Naive B cell (primary cell): ENCODE measurements around the gene KRTAP10-2. TPM values are rescaled to one million over a fixed set of nuclear protein-coding genes. Genes with fewer than 3 reads are reported as not detected.
A peak's percentile ranks its signal among the peaks of the same experiment; 100 is the strongest.

Experiments
- ATAC-seq, 2 donors: fragments of 150-1000 bp; cut with Tn5 transposase; 2 replicates each; pipeline ENCODE4 v1.10.0; 2021; ENCODE audit warnings: low read depth in 2 of 2, mild to moderate bottlenecking in 2 of 2, moderate library complexity in 2 of 2
- DNase-seq: peaks from one replicate; pipeline ENCODE4 v3.0.0; 2022
- H3K27ac Mint-ChIP-seq, 6 donors: one replicate each; pipeline ENCODE4 v1.8.0; 2020 to 2022; ENCODE audit warnings: mild to moderate bottlenecking in 6 of 6, mixed read lengths in 6 of 6, moderate library complexity in 5 of 6, inconsistent platforms in 2 of 6
- H3K27me3 Mint-ChIP-seq, 3 donors: one replicate each; pipeline ENCODE4 v1.8.0; 2021 to 2022; ENCODE audit warnings: mixed read lengths in 3 of 3, mild to moderate bottlenecking in 1 of 3
- H3K36me3 Mint-ChIP-seq, 2 donors: one replicate each; pipeline ENCODE4 v1.8.0; 2020 to 2022; ENCODE audit warnings: mixed read lengths in 2 of 2, inconsistent platforms in 1 of 2, mild to moderate bottlenecking in 1 of 2
- H3K4me1 Mint-ChIP-seq, 3 donors: one replicate each; pipeline ENCODE4 v1.8.0; 2020 to 2022; ENCODE audit warnings: mixed read lengths in 3 of 3, inconsistent platforms in 1 of 3, mild to moderate bottlenecking in 1 of 3, moderate library complexity in 1 of 3
- H3K4me3 Mint-ChIP-seq, 8 donors: one replicate each; pipeline ENCODE4 v1.8.0; 2020 to 2022; ENCODE audit warnings: mild to moderate bottlenecking in 8 of 8, mixed read lengths in 8 of 8, moderate library complexity in 8 of 8, inconsistent platforms in 2 of 8
- H3K9me3 Mint-ChIP-seq, 7 donors: one replicate each; pipeline ENCODE4 v1.8.0; 2020 to 2022; ENCODE audit warnings: mixed read lengths in 7 of 7, mild to moderate bottlenecking in 5 of 7, inconsistent platforms in 2 of 7, moderate library complexity in 1 of 7
- polyA plus RNA-seq, 6 donors: library from polyadenylated mRNA; unstranded; fragments of 300-500 nt; fragmentation: Illumina TruSeq; gene quantifications; one replicate each; pipeline ENCODE4 v1.2.3, GENCODE V29; 2021; ENCODE audit warnings: low read depth in 6 of 6

Gene KRTAP10-2
- polyA plus RNA-seq, 6 donors from 2014 or later, result not detected

DNA sequence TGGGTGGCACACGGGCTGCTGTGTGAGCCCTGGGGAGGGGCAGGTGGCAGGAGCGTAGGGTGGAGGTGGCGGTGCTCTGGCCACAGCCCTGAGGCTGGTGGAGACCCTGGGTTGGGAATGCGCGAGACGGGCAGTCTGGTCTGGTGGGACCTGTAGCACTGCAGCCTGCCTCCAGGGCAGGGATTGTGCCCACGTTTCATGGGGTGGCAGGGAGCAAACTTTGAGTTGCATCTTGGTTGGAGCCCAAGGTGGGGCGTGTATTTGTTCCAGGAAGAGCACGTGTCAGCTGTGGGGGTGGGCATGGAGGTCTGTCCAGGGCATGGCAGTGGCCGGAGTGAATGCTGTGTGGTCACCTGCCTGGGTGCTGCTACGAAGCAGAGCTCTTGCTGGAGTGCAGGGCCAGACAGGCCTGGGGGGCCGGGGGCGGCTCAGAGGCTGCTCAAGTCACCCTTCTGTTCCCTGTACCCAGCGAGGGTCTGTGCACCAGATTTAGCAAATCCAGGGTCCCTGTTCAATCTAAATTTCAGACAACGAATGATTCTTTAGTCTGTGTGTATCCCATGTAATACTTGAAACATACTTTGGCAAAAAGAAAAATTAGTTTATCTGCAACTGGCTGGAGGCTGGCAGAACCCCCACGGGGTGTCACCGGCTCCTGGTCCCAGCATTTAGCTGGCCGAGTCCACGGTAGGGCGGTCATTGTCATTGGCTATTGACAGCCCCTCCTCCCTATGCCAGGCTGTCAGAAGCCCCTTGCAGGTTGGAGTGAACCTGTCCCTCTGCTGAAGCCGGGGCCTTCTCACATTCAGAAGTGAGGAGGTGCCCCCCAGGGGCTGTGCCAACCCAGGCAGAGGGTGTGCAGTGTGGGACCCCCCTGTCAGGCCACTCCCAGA, 38.6 kb downstream of the KRTAP10-2 start:
- no peak for ATAC-seq
- Mint-ChIP-seq H3K9me3 (peaks cover 0 to 2% (median 0%) of the 10 kb centered on the region in 7 donors), H3K36me3 (no peaks in the 10 kb centered on the region), H3K27ac (no peak overlapping the region), H3K4me3 (no peak overlapping the region), H3K27me3 (peaks cover 0 to 16% (median 0%) of the 10 kb centered on the region in 3 donors), H3K4me1 (peaks cover 0 to 5% (median 0%) of the 10 kb centered on the region in 3 donors)
- no peak for DNase-seq

DNA sequence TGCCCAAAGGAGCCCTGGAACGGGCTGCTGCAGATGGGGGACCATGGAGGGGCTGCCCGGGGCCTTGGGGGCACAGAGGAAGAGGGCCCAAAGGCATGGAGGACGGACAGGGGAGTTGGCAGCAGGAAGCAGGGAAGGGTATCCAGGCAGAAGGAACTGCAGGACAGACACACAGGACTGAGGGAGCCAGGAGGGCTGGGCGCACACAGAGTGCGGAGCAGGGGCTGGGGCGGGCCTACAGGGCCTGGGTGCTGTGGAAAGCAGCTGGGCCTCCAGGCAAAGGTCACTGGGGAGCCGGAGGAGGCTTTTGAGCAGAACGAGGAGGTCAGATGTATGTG, 39.4 kb downstream of the KRTAP10-2 start:
- Mint-ChIP-seq H3K27me3 (peaks cover 0 to 16% (median 0%) of the 10 kb centered on the region in 3 donors), H3K36me3 (no peaks in the 10 kb centered on the region), H3K9me3 (no peaks in the 10 kb centered on the region), H3K27ac (no peak overlapping the region), H3K4me1 (peaks cover 0 to 5% (median 0%) of the 10 kb centered on the region in 3 donors), H3K4me3 (peak overlapping the region in 1 of 8 donors; percentile 59)
- no peak for DNase-seq
- no peak for ATAC-seq

DNA sequence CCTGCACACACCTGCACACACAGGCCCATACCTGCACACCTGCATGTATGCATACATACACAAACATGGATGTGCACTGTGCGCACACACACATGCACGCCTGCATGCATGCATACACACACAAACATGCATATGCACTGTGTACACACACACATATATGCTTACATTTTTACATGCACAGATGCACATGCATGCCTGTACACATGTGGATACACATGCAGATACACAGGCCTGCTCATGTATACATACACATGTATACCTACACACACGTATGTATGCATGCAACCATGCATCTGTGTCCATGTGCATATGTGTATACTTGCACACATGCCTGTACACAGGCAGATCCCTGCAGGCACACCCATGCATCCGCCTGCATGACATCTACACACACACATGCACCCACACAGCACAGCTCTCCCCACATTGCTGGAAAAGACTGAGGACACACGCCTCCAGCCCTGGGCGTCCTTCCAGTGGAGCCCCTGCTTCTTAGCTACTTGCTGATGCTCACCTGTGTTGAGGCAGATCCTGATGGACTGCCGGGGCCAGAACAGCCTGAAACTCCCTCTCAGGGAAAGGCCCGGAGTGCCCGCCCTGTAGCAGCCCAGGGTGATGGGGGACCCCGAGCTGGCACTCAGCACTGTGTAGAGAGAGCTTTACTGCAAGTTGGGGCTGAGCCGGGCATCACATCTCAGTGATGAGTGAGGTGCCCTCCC, 39.9 kb downstream of the KRTAP10-2 start:
- H3K27me3 Mint-ChIP-seq, result peaks cover 0 to 16% (median 0%) of the 10 kb centered on the region in 3 donors
- ATAC-seq, result no peak
- no peaks in the 10 kb centered on the region for H3K9me3 Mint-ChIP-seq
- H3K4me1 Mint-ChIP-seq, result peaks cover 0 to 5% (median 0%) of the 10 kb centered on the region in 3 donors
- peak overlapping the region in 3 of 8 donors; percentile 16 to 59 (median 47) for H3K4me3 Mint-ChIP-seq
- peak overlapping the region in 1 of 6 donors; percentile 69 for H3K27ac Mint-ChIP-seq
- DNase-seq, result no peak
- no peaks in the 10 kb centered on the region for H3K36me3 Mint-ChIP-seq

DNA sequence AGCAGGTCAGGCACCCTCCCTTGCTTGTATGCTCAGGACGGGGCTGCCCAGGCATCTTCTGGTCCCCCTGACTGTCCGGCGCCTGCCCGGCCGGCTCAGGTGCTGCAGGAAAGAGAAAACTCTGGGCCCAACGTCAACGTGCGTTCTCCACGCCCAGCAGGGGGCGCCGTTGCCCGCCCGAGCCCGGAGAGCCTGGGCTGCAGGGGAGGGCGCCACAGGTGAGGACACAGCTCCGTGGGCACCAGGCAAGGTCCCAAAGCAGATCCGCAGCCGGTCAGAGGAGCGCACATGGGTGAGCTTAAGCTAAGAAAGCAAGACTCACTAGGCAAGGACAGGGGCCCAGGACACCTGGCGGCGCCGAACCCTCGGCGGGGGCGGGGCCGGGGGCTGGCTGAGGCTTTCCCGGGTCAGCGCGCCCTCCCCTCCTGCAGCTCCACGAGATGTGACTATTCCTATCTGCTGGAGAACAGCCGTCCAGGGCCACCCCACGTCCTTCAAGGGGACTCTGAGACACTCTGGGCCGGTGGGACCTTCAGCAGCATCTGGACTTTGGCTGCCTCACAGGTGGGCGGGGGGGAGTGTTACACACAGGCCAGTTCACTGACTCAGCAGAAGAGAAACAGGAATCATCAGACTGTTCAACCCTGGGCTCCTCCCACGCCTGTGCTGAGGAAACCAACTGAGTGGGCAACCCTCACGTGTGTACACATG, 40.6 kb downstream of the KRTAP10-2 start:
- DNase-seq (peak; percentile 59), ATAC-seq (peak; percentile 82 to 85)
- no peak overlapping the region for H3K27ac Mint-ChIP-seq
- H3K4me1 Mint-ChIP-seq, result peaks cover 0 to 5% (median 0%) of the 10 kb centered on the region in 3 donors
- H3K36me3 Mint-ChIP-seq, result no peaks in the 10 kb centered on the region
- no peaks in the 10 kb centered on the region for H3K9me3 Mint-ChIP-seq
- H3K4me3 Mint-ChIP-seq, result peak overlapping the region in 5 of 8 donors; percentile 9 to 51 (median 29)
- peaks cover 0 to 16% (median 0%) of the 10 kb centered on the region in 3 donors for H3K27me3 Mint-ChIP-seq

DNA sequence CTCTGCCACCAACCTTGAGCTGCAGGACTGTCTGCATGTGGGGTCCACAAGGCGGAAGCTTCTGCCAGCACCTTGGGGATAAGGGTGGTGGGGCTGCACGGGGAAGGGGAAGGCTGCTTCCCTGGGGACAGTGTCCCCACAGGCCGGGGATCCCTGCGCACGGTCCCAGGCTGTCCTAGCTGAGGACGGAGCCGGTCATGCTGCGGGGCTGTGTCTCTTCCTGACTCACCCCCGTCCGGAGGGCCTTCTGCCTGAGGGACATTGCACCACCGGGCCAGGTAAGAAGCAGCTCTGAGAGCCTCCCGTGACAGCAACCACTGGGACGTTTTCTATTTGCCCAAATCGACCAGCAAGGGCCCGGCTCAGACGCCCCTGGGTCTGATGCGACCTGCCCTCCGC, 41.2 kb downstream of the KRTAP10-2 start:
- ATAC-seq, result no peak
- DNase-seq, result no peak
- Mint-ChIP-seq H3K9me3 (no peaks in the 10 kb centered on the region), H3K36me3 (no peaks in the 10 kb centered on the region), H3K4me3 (no peak overlapping the region), H3K27me3 (peaks cover 0 to 16% (median 0%) of the 10 kb centered on the region in 3 donors), H3K4me1 (peaks cover 0 to 5% (median 0%) of the 10 kb centered on the region in 3 donors), H3K27ac (peak overlapping the region in 1 of 6 donors; percentile 89)

DNA sequence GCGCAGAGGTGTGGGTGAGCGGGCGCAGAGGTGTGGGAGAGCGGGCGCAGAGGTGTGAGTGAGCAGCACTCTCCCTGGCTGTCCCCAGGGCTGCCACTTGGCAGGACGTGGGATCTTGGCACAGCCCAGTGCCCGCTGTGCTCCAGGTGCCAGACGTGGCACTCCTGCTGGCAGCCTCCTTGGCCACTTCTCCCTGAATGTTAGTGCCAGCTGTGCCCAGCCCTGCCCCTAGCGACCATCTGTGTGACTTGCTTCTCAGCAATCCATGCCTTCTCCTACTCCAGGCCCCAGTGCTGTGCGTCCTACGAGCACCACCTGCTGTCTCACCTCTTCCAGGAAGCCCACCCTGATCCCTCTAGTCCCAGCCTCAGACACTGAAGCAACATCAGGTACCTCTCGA, 41.8 kb downstream of the KRTAP10-2 start:
- Mint-ChIP-seq H3K27me3 (peaks cover 0 to 16% (median 0%) of the 10 kb centered on the region in 3 donors), H3K4me3 (peak overlapping the region in 1 of 8 donors; percentile 9)
- no peak for DNase-seq

DNA sequence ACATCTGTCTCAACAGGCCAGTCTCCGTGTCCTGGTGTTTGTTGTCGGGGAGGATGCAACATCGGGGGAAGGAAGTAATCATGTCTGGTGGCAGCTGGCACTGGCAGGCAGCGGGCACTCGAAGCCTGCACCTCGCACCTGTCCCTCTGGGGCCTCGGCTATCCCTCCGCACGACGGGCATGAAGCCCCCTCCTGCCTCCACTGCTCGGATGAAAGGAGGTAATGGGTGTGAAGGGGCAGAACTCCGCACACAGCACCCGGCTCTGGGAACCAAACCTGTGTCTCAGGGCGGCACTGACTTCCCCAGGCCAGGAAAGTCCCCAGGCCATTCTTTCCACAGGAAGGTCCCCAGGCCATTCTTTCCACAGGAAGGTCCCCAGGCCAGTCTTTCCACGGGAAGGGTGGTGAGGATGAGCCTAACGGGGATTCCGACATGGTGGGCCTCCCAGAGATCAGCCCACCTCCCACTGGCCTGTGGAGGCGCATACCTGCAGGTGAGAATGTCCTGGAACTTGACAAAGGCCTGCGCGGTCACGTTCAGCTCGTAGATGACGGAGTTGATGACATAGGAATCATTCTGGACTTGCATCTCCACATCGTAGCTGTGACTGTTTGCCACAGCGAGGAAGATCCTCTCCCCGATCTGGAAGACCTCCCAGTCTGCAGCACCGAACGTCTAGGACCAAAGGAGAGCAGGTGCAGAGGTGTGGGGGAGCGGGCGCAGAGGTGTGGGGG, 42.4 kb downstream of the KRTAP10-2 start:
- Mint-ChIP-seq H3K27ac (peak overlapping the region in 1 of 6 donors; percentile 11), H3K36me3 (no peaks in the 10 kb centered on the region), H3K9me3 (no peaks in the 10 kb centered on the region), H3K4me1 (peaks cover 4 to 10% (median 6%) of the 10 kb centered on the region in 3 donors), H3K4me3 (peak overlapping the region in 1 of 8 donors; percentile 64), H3K27me3 (peaks cover 0 to 16% (median 0%) of the 10 kb centered on the region in 3 donors)
- DNase-seq (no peak), ATAC-seq (no peak)

More for the DNA sequence above, 41.8 kb downstream of the KRTAP10-2 start:
- Mint-ChIP-seq H3K4me1 (peaks cover 0 to 6% (median 0%) of the 10 kb centered on the region in 3 donors), H3K9me3 (no peaks in the 10 kb centered on the region), H3K36me3 (no peaks in the 10 kb centered on the region), H3K27ac (peak overlapping the region in 1 of 6 donors; percentile 89)
- no peak for ATAC-seq

DNA sequence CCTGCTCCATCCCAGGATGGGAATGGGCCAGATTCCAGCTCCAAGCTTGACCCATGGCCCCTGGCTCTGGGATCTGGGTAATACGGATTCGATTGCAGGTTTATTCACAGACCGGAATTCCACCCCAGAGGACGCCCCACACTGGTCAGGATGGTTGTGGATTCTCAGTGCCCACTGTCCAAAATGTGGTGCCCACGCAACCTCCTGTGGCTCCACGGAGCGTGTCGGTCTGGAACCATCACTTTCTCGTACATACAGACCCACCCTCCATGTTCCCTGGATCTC, 42.9 kb downstream of the KRTAP10-2 start:
- no peak overlapping the region for H3K4me3 Mint-ChIP-seq
- no peak for ATAC-seq
- H3K9me3 Mint-ChIP-seq, result no peaks in the 10 kb centered on the region
- no peaks in the 10 kb centered on the region for H3K36me3 Mint-ChIP-seq
- peaks cover 0 to 16% (median 0%) of the 10 kb centered on the region in 3 donors for H3K27me3 Mint-ChIP-seq
- H3K4me1 Mint-ChIP-seq, result peaks cover 5 to 12% (median 8%) of the 10 kb centered on the region in 3 donors
- peak overlapping the region in 1 of 6 donors; percentile 47 for H3K27ac Mint-ChIP-seq
- no peak for DNase-seq

DNA sequence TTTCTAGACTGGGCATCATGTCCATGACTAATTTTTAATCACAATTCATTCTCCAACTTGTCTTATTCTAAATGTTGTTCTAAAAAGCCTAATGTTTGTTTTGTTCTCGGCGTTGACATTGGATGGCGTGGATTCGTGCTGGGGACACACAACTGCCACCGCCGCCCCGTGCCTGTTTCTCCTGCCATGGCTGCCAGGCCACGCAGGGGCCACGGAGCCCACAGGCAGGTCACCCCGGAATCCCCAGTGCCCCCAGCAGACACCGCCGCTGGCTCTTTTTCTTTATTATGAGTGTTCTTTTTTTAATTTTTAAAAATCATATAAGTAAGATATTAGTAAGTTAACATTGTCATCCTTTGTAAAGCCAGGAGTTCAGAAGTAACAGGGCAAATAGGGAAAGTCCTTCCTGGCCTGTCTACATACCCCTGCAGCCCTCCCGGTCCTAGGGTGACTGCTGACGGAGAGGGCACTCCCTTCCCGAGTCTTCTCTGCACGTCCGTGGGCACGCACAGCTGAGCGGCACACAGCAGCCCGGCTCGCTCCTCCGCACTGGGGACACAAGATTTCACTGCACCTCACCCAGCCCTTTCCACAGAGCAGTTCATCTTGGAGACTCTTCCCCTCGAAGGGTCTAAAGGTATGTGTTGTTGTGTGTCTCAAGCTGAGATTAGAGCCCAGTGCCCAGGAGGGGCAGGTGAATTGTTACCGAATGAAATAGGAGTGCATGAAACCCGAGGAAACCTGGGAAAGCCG, 43.5 kb downstream of the KRTAP10-2 start:
- Mint-ChIP-seq H3K36me3 (no peaks in the 10 kb centered on the region), H3K27ac (peak overlapping the region in 1 of 6 donors; percentile 47), H3K27me3 (peaks cover 0 to 16% (median 0%) of the 10 kb centered on the region in 3 donors), H3K4me3 (peak overlapping the region in 1 of 8 donors; percentile 3), H3K9me3 (no peaks in the 10 kb centered on the region), H3K4me1 (peaks cover 5 to 12% (median 8%) of the 10 kb centered on the region in 3 donors)
- ATAC-seq (no peak), DNase-seq (no peak)

DNA sequence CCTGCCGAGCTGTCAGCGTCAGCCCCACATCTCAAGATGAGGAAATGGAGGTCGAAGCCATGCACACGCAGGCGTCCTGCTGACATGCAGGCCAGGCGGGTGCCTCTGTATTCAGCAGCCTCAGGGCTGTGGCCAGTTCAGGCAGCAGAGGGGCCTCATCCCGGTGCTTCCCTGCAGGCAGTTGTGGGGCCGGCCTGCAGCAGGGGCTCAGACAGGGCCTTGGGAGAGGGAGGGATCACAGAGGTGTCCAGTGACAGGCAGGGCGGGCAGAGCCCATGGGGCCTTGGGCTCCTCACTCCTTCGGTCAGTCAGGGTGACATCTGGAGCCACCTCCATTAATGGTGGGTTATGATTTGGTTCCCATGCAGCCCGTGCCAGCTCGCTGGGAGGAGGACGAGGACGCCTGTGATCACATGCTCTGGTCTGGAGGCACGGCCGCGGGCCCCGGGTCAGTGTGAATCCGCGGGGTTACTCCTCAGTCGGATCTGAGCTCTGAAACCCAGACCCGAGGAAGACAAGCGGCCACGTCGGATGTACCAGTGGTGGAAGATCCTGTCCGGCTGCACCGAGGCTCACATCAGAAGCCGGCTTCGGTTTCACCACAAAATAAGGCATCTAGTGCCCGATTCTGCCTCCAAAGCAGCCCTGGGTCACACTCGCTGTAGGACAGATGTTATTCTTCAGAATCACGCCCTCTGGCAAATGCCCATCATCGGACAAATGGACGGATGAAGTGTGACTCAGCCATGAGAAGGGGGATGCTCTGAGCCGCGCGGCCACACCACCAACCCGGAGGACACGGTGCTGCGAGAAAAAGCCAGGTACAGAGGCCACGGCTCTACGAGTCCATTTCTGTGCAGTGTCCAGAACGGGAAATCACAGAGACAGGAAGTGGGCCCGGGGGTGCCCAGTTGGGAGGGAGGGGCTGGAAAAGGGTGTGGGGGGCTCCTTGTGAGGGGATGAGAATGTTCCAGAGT, 44.7 kb downstream of the KRTAP10-2 start:
- H3K4me3 Mint-ChIP-seq, result peak overlapping the region in 1 of 8 donors; percentile 41
- no peak for DNase-seq
- H3K9me3 Mint-ChIP-seq, result no peaks in the 10 kb centered on the region
- peaks cover 12 to 21% (median 14%) of the 10 kb centered on the region in 3 donors for H3K4me1 Mint-ChIP-seq
- ATAC-seq, result no peak
- H3K27ac Mint-ChIP-seq, result no peak overlapping the region
- no peaks in the 10 kb centered on the region for H3K36me3 Mint-ChIP-seq
- peaks cover 0 to 7% (median 0%) of the 10 kb centered on the region in 3 donors for H3K27me3 Mint-ChIP-seq

DNA sequence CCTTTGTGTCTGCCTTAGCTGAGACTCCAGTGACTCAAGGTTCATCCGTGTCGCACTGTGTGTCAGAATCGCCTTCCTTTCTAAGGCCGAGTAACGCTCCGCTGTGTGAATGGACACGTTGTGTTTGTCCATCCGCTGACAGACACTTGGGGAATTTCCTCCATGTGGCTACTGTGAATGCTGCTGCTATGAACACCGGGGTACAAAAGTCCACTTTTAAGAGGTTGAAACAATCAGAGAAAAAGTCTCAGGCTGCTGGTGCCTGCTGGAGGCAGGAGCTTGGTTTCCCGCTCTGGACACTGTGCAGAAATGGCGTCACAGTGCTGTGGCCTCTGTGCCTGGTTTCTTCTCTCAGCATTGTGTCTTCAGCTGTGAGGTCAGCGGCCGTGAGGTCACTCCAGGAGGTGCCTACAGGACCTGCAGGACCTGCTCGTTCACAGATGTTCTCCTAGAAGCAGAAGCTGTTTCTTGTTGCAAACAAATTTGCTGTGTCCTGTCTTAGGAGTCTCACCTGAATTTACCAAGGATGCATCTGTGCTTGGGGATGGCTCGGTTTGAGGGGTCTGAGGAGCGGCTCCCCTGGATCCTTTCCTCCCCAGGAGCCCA, 45.5 kb downstream of the KRTAP10-2 start:
- peaks cover 12 to 16% (median 14%) of the 10 kb centered on the region in 3 donors for H3K4me1 Mint-ChIP-seq
- no peaks in the 10 kb centered on the region for H3K36me3 Mint-ChIP-seq
- H3K4me3 Mint-ChIP-seq, result peak overlapping the region in 1 of 8 donors; percentile 41
- H3K27me3 Mint-ChIP-seq, result peaks cover 0 to 5% (median 0%) of the 10 kb centered on the region in 3 donors
- peak overlapping the region in 1 of 6 donors; percentile 74 for H3K27ac Mint-ChIP-seq
- H3K9me3 Mint-ChIP-seq, result no peaks in the 10 kb centered on the region
- ATAC-seq (no peak), DNase-seq (no peak)
